HEK293T (cell line): ENCODE data around the gene XIRP2.

Source experiments
- ARNT ChIP-seq: fragments of 450-650 bp; IDR thresholded peaks from 2 replicates; pipeline ENCODE4 v1.6.1; 2017; ENCODE audit warnings: mild to moderate bottlenecking
- BHLHE40 ChIP-seq: fragments of 450-650 bp; IDR thresholded peaks from 2 replicates; pipeline ENCODE4 v1.6.1; 2016; ENCODE audit warnings: mild to moderate bottlenecking, moderate library complexity, borderline replicate concordance
- ELF4 ChIP-seq: fragments of 450-650 bp; IDR thresholded peaks from 2 replicates; pipeline ENCODE4 v1.6.1; 2017; ENCODE audit warnings: antibody characterized with exemption
- FOXA1 ChIP-seq: fragments of 450-650 bp; IDR thresholded peaks from 2 replicates; pipeline ENCODE4 v1.6.1; 2016; ENCODE audit warnings: mild to moderate bottlenecking
- FOXK2 ChIP-seq: fragments of 450-650 bp; IDR thresholded peaks from 2 replicates; pipeline ENCODE4 v1.6.1; 2016; ENCODE audit warnings: mild to moderate bottlenecking
- FOXM1 ChIP-seq: fragments of 450-650 bp; IDR thresholded peaks from 2 replicates; pipeline ENCODE4 v1.6.1; 2017; ENCODE audit warnings: mild to moderate bottlenecking, borderline replicate concordance
- HDGF ChIP-seq: fragments of 450-650 bp; IDR thresholded peaks from 2 replicates; pipeline ENCODE4 v1.6.1; 2017; ENCODE audit warnings: antibody characterized with exemption, borderline replicate concordance
- L3MBTL2 ChIP-seq: fragments of 450-650 bp; conservative IDR thresholded peaks from 2 replicates; pipeline ENCODE4 v1.6.1; 2016; ENCODE audit warnings: mild to moderate bottlenecking
- LEF1 ChIP-seq: fragments of 450-650 bp; IDR thresholded peaks from 2 replicates; pipeline ENCODE4 v1.6.1; 2017; ENCODE audit warnings: mild to moderate bottlenecking, borderline replicate concordance
- NFRKB ChIP-seq: fragments of 450-650 bp; IDR thresholded peaks from 2 replicates; pipeline ENCODE4 v1.6.1; 2016; ENCODE audit warnings: mild to moderate bottlenecking, moderate library complexity
- SP1 ChIP-seq: fragments of 450-650 bp; IDR thresholded peaks from 2 replicates; pipeline ENCODE4 v1.6.1; 2017
- SUZ12 ChIP-seq: fragments of 450-650 bp; IDR thresholded peaks from 2 replicates; pipeline ENCODE4 v1.6.1; 2016; ENCODE audit warnings: mild to moderate bottlenecking
- TARDBP ChIP-seq: fragments of 450-650 bp; IDR thresholded peaks from 2 replicates; pipeline ENCODE4 v1.6.1; 2016
- TF ChIP-seq, protein P1 (sequence below): fragments of 450-650 bp; IDR thresholded peaks from 2 replicates; pipeline ENCODE4 v1.6.1; 2016

DNA sequence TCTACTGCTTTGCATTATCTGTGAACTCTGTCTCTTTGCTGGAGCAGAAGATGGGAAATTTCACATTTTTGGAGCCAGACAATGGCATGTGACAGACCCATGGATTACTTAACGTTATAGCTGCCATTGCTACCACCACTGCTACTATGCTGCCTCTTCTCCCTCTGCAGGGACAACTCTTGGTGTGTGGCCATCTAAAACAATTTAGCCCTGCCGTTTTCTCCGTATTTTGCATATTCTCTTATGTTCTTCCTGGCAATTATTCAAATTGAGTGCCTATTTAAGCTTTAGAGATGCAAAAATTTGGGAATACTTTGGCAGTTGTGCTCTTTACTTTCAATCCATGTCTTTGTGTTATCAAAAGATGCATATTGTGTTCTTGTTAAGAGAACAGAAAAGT lies 386.8 kb downstream of the XIRP2 start:
- no peak for TF ChIP-seq FOXM1
- no peak for TF ChIP-seq FOXA1
- no peak for TF ChIP-seq SP1
- no peak for TF ChIP-seq NFRKB
- no peak for TF ChIP-seq BHLHE40
- TF ChIP-seq SUZ12: no peak
- no peak for TF ChIP-seq TARDBP
- TF ChIP-seq, protein P1, sequence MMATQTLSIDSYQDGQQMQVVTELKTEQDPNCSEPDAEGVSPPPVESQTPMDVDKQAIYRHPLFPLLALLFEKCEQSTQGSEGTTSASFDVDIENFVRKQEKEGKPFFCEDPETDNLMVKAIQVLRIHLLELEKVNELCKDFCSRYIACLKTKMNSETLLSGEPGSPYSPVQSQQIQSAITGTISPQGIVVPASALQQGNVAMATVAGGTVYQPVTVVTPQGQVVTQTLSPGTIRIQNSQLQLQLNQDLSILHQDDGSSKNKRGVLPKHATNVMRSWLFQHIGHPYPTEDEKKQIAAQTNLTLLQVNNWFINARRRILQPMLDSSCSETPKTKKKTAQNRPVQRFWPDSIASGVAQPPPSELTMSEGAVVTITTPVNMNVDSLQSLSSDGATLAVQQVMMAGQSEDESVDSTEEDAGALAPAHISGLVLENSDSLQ: no peak
- no peak for TF ChIP-seq LEF1
- TF ChIP-seq L3MBTL2: no peak
- TF ChIP-seq ELF4: no peak
- TF ChIP-seq FOXK2: no peak
- TF ChIP-seq ARNT: no peak
- no peak for TF ChIP-seq HDGF
